Ascending aorta (tissue), 2 donors: Measurements from ENCODE around the gene NCAN. TPM values are rescaled to one million over a fixed set of nuclear protein-coding genes. Genes with fewer than 3 reads are reported as not detected.
A peak's percentile ranks its signal among the peaks of the same experiment; 100 is the strongest.

Source experiments
- DNase-seq, 2 donors: peaks; one replicate each; pipeline ENCODE4 v3.0.0-alpha.2; 2019; ENCODE audit warnings: low spot score in 2 of 2
- H3K27ac ChIP-seq, 2 donors: fragments of 200-600 bp; sonication (generic); one replicate each; pipeline ENCODE4 v1.5.1; 2016 to 2017; ENCODE audit warnings: mild to moderate bottlenecking in 1 of 2
- H3K27me3 ChIP-seq: fragments of 200-600 bp; sonication (generic); one replicate; pipeline ENCODE4 v1.5.1; 2017
- H3K36me3 ChIP-seq, 2 donors: fragments of 200-600 bp; sonication (generic); one replicate each; pipeline ENCODE4 v1.5.1; 2016
- H3K4me1 ChIP-seq, 2 donors: fragments of 200-600 bp; sonication (generic); one replicate each; pipeline ENCODE4 v1.5.1; 2016 to 2017; ENCODE audit warnings: mild to moderate bottlenecking in 1 of 2
- H3K4me3 ChIP-seq, 2 donors: fragments of 200-600 bp; sonication (generic); one replicate each; pipeline ENCODE4 v1.5.1; 2016 to 2017; ENCODE audit warnings: mild to moderate bottlenecking in 1 of 2
- H3K9me3 ChIP-seq, 2 donors: fragments of 200-600 bp; sonication (generic); one replicate each; pipeline ENCODE4 v1.5.1; 2016
- intact Hi-C: fragments of 100-400 bp; cut with DNase I; formaldehyde crosslinking; loops from one replicate; pipeline ENCODE4 v1.15.1; 2023
- total RNA-seq: library from RNA; depleted of rRNA; stranded (reverse); fragments of >200 nt; gene quantifications from one replicate; pipeline ENCODE4 v1.1.0, GENCODE V29; 2016
- TF ChIP-seq, protein P1 (sequence below), 3 experiments: fragments of 200-600 bp in 2 of 3; fragments of 450-650 bp in 1 of 3; sonication (generic) in 2 of 3; IDR thresholded peaks; one replicate each; pipeline ENCODE4 v1.5.1; 2016 to 2019; ENCODE audit warnings: antibody characterized with exemption in 3 of 3, mild to moderate bottlenecking in 1 of 3, moderate library complexity in 1 of 3

Gene NCAN
- total RNA-seq, 1 donor from 2014 or later: not detected

DNA sequence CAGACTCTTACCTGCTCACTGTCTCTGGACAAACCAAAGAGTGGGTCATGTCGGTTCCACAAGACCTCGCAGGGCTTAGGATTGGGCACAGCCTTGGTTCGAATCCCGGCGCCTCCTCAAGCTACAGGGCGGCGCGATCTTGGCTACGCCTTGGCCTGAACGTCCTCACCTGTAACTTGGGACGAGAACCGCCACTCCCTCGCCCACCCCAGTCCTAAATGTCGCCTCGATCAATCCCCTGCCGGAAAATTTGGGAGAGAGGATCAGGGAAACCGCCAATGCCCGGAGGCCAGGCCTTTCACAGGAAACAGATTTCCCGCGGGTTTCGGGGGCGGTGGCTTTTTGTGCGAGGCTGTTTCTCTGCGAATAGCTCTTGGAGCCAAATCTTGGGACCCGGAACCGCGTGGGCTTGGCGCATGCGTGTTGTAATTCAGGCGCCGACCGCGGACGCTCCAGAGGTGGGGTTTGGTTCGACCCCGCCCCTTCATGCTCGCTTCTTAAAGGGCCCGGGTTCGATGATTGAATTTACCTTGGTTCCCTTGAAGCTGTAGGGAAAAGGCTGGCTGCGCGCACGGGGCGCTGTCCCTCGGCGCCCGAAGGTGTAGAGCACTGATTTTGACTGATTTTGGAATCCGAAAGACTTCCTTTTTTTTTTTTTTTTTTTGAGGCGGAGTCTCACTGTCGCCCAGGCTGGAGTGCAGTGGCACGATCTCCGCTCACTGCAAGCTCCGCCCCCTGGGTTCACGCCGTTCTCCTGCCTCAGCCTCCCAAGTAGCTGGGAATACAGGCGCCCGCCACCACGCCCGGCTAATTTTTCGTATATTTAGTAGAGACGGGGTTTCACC is 8.5 kb upstream of the NCAN start, which contains the start of gene NR2C2AP:
TSS of gene NR2C2AP (minus strand) at position 403 of the 845 bp plus-strand sequence. CDS start at position 49, 354 bp downstream.
- Histone ChIP-seq H3K9me3 (no peaks in the 10 kb centered on the region), H3K4me3 (peak within 1 kb of the TSS; percentile 65 to 81), H3K27me3 (no peaks in the 10 kb centered on the region), H3K4me1 (peaks cover 0 to 5% of the 10 kb centered on the region in 2 donors), H3K36me3 (peaks cover 7 to 16% of the 10 kb centered on the region in 2 donors), H3K27ac (peak within 1 kb of the TSS; percentile 69 to 70)
- peak; percentile 46 to 94 for DNase-seq
- TF ChIP-seq, protein P1, sequence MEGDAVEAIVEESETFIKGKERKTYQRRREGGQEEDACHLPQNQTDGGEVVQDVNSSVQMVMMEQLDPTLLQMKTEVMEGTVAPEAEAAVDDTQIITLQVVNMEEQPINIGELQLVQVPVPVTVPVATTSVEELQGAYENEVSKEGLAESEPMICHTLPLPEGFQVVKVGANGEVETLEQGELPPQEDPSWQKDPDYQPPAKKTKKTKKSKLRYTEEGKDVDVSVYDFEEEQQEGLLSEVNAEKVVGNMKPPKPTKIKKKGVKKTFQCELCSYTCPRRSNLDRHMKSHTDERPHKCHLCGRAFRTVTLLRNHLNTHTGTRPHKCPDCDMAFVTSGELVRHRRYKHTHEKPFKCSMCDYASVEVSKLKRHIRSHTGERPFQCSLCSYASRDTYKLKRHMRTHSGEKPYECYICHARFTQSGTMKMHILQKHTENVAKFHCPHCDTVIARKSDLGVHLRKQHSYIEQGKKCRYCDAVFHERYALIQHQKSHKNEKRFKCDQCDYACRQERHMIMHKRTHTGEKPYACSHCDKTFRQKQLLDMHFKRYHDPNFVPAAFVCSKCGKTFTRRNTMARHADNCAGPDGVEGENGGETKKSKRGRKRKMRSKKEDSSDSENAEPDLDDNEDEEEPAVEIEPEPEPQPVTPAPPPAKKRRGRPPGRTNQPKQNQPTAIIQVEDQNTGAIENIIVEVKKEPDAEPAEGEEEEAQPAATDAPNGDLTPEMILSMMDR (IDR thresholded peaks at IDR 0.05): no peak
- intact Hi-C loops: loop anchor here (1.0 kb wide), 1 partner anchor 11 kb away; the partner anchor contains the start of genes BORCS8 and RFXANK

- TF ChIP-seq, protein P1 (IDR thresholded peaks at IDR 0.05): no peak
- H3K27me3 ChIP-seq: no peaks in the 10 kb centered on the region
- H3K36me3 ChIP-seq: peaks cover 2 to 6% of the 10 kb centered on the region in 2 donors
- DNase-seq: no peak
- no peak overlapping the region for H3K27ac ChIP-seq
- H3K4me3 ChIP-seq: no peak overlapping the region
- H3K4me1 ChIP-seq: peaks cover 0 to 5% of the 10 kb centered on the region in 2 donors
- intact Hi-C loops: no loop called here
- no peaks in the 10 kb centered on the region for H3K9me3 ChIP-seq
Observed at GRCh38 chr19:19204181-19204580, 7.6 kb upstream of the NCAN start.

DNA sequence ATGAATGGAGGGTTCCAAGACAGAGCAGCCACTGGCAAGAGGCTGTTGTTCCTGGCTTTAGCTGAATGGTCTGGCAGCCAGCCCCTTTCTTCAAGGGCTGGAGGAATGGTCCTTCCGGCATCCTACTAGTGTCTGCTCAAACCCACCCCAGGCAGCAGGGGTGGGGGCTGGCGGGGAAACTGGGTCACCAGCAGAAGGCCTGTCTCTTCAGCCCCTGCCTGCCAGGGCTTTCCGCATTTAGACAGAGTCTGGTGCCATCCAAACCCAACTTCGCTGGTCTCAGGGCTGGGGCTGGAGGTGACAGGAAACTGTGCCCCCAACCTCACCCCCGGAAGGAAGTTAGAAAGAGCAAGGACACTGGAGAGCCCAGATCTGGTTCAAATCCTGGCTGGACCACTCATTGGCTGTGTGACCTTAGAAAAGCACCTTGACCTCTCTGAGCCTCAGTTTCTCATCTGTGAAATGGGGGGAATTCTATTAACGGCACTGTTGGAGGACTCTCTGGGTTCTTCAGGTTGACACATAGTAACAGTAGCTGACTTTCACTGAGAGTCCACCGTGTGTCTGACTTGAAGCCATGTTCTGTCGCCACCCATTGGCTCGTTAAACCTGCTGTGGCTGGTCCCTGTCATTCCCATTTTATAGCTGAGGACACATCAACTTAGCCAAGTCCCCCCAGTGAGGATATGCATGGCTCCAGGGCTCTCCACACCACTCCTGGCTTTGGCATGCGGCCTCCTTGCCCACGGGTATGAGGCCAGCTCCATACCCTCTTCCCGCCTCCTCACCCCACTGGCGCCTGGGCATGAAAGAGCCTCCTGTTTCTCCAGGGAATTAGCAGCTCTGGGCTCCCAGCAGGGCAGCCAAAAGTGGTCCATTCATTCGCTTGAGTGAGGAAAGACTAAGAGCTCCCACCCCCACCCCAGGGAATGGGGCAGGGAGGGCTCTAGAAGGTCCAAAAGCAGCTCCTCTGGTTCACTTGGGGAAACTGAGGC is 6.0 kb upstream of the NCAN start:
- H3K27me3 ChIP-seq: no peaks in the 10 kb centered on the region
- no peak overlapping the region for H3K4me3 ChIP-seq
- H3K9me3 ChIP-seq: no peaks in the 10 kb centered on the region
- intact Hi-C loops: no loop called here
- no peak overlapping the region for H3K27ac ChIP-seq
- peaks cover 0 to 5% of the 10 kb centered on the region in 2 donors for H3K4me1 ChIP-seq
- TF ChIP-seq, protein P1 (IDR thresholded peaks at IDR 0.05): no peak
- DNase-seq: no peak
- H3K36me3 ChIP-seq: peaks cover 0 to 2% of the 10 kb centered on the region in 2 donors

DNA sequence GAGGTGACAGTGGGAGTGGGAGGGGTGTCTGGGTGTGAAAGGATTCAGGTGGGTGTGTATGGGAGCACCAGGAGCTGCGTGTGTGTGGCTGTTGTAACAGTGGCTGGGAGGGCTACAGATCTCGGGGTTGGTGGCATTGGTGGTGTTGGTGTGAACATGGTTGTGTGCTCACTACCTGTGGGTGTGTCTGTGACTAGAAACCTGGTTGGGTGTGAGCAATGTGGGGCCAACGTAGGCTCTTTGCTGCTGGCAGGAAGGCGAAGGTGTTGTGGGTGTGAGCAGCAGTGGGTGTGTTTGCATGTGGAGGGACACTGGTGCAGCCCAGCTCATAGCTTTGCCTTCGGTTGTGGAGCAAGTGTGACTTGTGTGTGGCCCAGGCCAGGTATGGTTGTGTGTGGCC is 4.8 kb upstream of the NCAN start:
- H3K36me3 ChIP-seq: no peaks in the 10 kb centered on the region
- H3K9me3 ChIP-seq: no peaks in the 10 kb centered on the region
- H3K27me3 ChIP-seq: no peaks in the 10 kb centered on the region
- TF ChIP-seq, protein P1 (IDR thresholded peaks at IDR 0.05): no peak
- DNase-seq: no peak
- intact Hi-C loops: no loop called here
- H3K4me3 ChIP-seq: no peak overlapping the region
- H3K4me1 ChIP-seq: peaks cover 0 to 5% of the 10 kb centered on the region in 2 donors
- no peak overlapping the region for H3K27ac ChIP-seq
